Cardiac muscle cell (in vitro differentiated cells and primary cell): ENCODE measurements around the gene LMAN2L. TPM values are rescaled to one million over a fixed set of nuclear protein-coding genes. Genes with fewer than 3 reads are reported as not detected.

ENCODE experiments used
- DNase-seq, 2 donors: peaks; one replicate each; pipeline versions ENCODE4 v3.0.0 to v3.0.0-alpha.2; 2010 to 2017; ENCODE audit warnings: low read depth in 1 of 2, low spot score in 1 of 2
- H3K27ac ChIP-seq: fragments of 200-600 bp; sonication (generic); 2 replicates; pipeline ENCODE4 v1.5.1; 2016
- H3K27me3 ChIP-seq: fragments of 200-600 bp; sonication (generic); 2 replicates; pipeline ENCODE4 v1.6.0; 2016; ENCODE audit warnings: control low read depth
- H3K36me3 ChIP-seq: fragments of 200-600 bp; sonication (generic); 2 replicates; pipeline ENCODE4 v1.5.1; 2016; ENCODE audit warnings: control low read depth
- H3K4me1 ChIP-seq: fragments of 200-600 bp; sonication (generic); 2 replicates; pipeline ENCODE4 v1.8.1; 2017; ENCODE audit warnings: low read depth, mild to moderate bottlenecking, mixed run types
- H3K4me3 ChIP-seq: fragments of 200-600 bp; sonication (generic); 2 replicates; pipeline ENCODE4 v1.5.1; 2016; ENCODE audit warnings: mild to moderate bottlenecking
- H3K9me3 ChIP-seq: fragments of 200-600 bp; sonication (generic); 2 replicates; pipeline ENCODE4 v1.5.1; 2017; ENCODE audit warnings: low read depth, mild to moderate bottlenecking, control low read depth
- polyA plus RNA-seq: library from polyadenylated mRNA; unstranded; fragments of >200 nt; fragmentation: Nextera tagmentation; extraction: Ambion mirVana; gene quantifications from 2 replicates; pipeline ENCODE4 v1.2.1, GENCODE V29; 2016
- total RNA-seq: library from RNA; depleted of rRNA; stranded (reverse); fragments of >200 nt; gene quantifications from 2 replicates; pipeline ENCODE4 v1.2.3, GENCODE V29; 2016
- TF ChIP-seq, protein P1 (sequence below): IDR thresholded peaks from 2 replicates; pipeline ENCODE4 v1.5.1; 2012; ENCODE audit warnings: low read depth, mild to moderate bottlenecking, low read length

Gene LMAN2L
- total and polyA plus RNA-seq, 2 experiments from 2014 or later, result 28.8 to 64.3 TPM

DNA sequence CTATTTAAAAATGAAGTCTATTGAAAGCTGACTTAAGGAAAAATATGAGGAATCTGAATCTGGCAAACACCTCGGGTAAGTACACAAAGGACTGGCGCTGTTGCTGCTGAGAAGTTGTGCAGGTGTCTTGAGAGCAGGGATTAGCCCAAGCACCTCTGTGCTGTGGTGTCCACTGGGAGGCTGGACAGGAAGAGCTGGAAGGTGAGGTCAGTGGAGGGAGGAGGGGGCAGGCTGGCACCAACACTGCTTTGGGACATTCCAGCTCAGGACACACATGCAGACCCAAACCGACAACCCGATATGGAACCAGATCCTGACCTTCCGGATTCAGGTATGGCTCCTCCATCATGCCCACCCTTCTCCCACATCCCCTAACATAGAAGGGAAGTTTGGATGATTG lies 76.7 kb downstream of the LMAN2L start:
- DNase-seq, result no peak
- H3K4me3 ChIP-seq, result no peak overlapping the region
- TF ChIP-seq, protein P1, sequence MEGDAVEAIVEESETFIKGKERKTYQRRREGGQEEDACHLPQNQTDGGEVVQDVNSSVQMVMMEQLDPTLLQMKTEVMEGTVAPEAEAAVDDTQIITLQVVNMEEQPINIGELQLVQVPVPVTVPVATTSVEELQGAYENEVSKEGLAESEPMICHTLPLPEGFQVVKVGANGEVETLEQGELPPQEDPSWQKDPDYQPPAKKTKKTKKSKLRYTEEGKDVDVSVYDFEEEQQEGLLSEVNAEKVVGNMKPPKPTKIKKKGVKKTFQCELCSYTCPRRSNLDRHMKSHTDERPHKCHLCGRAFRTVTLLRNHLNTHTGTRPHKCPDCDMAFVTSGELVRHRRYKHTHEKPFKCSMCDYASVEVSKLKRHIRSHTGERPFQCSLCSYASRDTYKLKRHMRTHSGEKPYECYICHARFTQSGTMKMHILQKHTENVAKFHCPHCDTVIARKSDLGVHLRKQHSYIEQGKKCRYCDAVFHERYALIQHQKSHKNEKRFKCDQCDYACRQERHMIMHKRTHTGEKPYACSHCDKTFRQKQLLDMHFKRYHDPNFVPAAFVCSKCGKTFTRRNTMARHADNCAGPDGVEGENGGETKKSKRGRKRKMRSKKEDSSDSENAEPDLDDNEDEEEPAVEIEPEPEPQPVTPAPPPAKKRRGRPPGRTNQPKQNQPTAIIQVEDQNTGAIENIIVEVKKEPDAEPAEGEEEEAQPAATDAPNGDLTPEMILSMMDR, result no peak
- no peak overlapping the region for H3K27ac ChIP-seq
- no peaks in the 10 kb centered on the region for H3K9me3 ChIP-seq
- H3K27me3 ChIP-seq, result no peaks in the 10 kb centered on the region
- peaks cover 9% of the 10 kb centered on the region for H3K4me1 ChIP-seq
- no peaks in the 10 kb centered on the region for H3K36me3 ChIP-seq

DNA sequence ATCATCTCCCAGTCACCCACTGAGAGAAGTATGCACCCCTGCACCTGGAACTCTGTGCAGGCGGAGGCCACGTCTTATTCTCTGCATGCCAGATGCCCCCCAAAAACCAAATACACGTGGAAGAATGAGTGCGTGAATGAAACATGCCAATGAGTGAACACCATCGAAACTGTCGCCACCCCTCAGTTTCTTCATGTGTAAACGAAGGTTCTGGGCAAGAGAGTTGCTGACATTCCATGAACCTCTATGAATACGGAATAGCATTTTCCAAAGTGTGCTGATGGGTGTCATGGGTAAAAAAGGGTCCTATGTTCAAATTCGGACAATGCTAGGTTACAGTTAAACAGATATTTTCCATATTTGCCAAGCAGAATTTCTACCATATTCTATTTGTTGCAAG lies 77.5 kb downstream of the LMAN2L start:
- no peak for DNase-seq
- TF ChIP-seq, protein P1, result no peak
- Histone ChIP-seq H3K4me3 (no peak overlapping the region), H3K27ac (no peak overlapping the region), H3K9me3 (no peaks in the 10 kb centered on the region), H3K27me3 (no peaks in the 10 kb centered on the region), H3K36me3 (no peaks in the 10 kb centered on the region), H3K4me1 (peaks cover 9% of the 10 kb centered on the region)

GRCh38 chr2:96661324-96661723 lies 78.5 kb downstream of the LMAN2L start:
- H3K27ac ChIP-seq, result no peak overlapping the region
- no peaks in the 10 kb centered on the region for H3K36me3 ChIP-seq
- TF ChIP-seq, protein P1, result no peak
- no peak overlapping the region for H3K4me3 ChIP-seq
- no peaks in the 10 kb centered on the region for H3K27me3 ChIP-seq
- no peak for DNase-seq
- peaks cover 9% of the 10 kb centered on the region for H3K4me1 ChIP-seq
- H3K9me3 ChIP-seq, result no peaks in the 10 kb centered on the region

GRCh38 chr2:96656540-96656939 lies 83.3 kb downstream of the LMAN2L start:
- Histone ChIP-seq H3K9me3 (no peaks in the 10 kb centered on the region), H3K36me3 (peaks cover 2% of the 10 kb centered on the region), H3K4me1 (peaks cover 2% of the 10 kb centered on the region), H3K27me3 (no peaks in the 10 kb centered on the region), H3K4me3 (no peak overlapping the region), H3K27ac (no peak overlapping the region)
- TF ChIP-seq, protein P1, result no peak
- no peak for DNase-seq

Other genes with a start within 250 kb of the LMAN2L start
- not detected in 2 replicates for gene NEURL3, start 234.7 kb downstream of the LMAN2L start, total RNA-seq
- not detected in 2 replicates for gene NEURL3, start 234.7 kb downstream of the LMAN2L start, polyA plus RNA-seq
- gene ARID5A, start 203.3 kb downstream of the LMAN2L start, total RNA-seq, result 7.6 and 8.4 TPM in 2 replicates
- 7.8 and 8.3 TPM in 2 replicates for gene ARID5A, start 203.3 kb downstream of the LMAN2L start, polyA plus RNA-seq
- 56.8 and 59.2 TPM in 2 replicates for gene KANSL3, start 101.8 kb downstream of the LMAN2L start, total RNA-seq
- gene KANSL3, start 101.8 kb downstream of the LMAN2L start, polyA plus RNA-seq, result 40.4 and 41.9 TPM in 2 replicates
- gene FER1L5, start 97.3 kb downstream of the LMAN2L start, total RNA-seq, result 0.63 and 2.1 TPM in 2 replicates
- 1.9 and 2.6 TPM in 2 replicates for gene FER1L5, start 97.3 kb downstream of the LMAN2L start, polyA plus RNA-seq
- gene CNNM4, start 20.8 kb upstream of the LMAN2L start, total RNA-seq, result 14.9 and 18.8 TPM in 2 replicates
- 10.2 and 15.5 TPM in 2 replicates for gene CNNM4, start 20.8 kb upstream of the LMAN2L start, polyA plus RNA-seq
- gene CNNM3, start 76.2 kb upstream of the LMAN2L start, total RNA-seq, result 15.2 and 18.9 TPM in 2 replicates
- 37.6 and 46.6 TPM in 2 replicates for gene CNNM3, start 76.2 kb upstream of the LMAN2L start, polyA plus RNA-seq
- 4.8 and 11.0 TPM in 2 replicates for gene ANKRD23, start 104.0 kb upstream of the LMAN2L start, total RNA-seq
- 2.5 and 3.3 TPM in 2 replicates for gene ANKRD23, start 104.0 kb upstream of the LMAN2L start, polyA plus RNA-seq
- gene ANKRD39, start 118.0 kb upstream of the LMAN2L start, total RNA-seq, result 15.4 and 27.8 TPM in 2 replicates
- gene ANKRD39, start 118.0 kb upstream of the LMAN2L start, polyA plus RNA-seq, result 32.1 and 32.3 TPM in 2 replicates
- gene SEMA4C, start 130.0 kb upstream of the LMAN2L start, total RNA-seq, result 45.7 and 53.6 TPM in 2 replicates
- gene SEMA4C, start 130.0 kb upstream of the LMAN2L start, polyA plus RNA-seq, result 27.9 and 31.1 TPM in 2 replicates
- 1.3 and 1.4 TPM in 2 replicates for gene FAM178B, start 246.5 kb upstream of the LMAN2L start, total RNA-seq
- gene FAM178B, start 246.5 kb upstream of the LMAN2L start, polyA plus RNA-seq, result 0.87 and 4.0 TPM in 2 replicates